Panc1 (cell line): Measurements from ENCODE around the gene FRMD1. TPM values are rescaled to one million over a fixed set of nuclear protein-coding genes. Genes with fewer than 3 reads are reported as not detected.

Experiments
- ATAC-seq: fragments of 200-7000 bp; cut with Tn5 transposase; 2 replicates; pipeline ENCODE4 v1.9.1; 2020; ENCODE audit warnings: mild to moderate bottlenecking, moderate library complexity
- BruUV-seq: library from RNA; stranded (reverse); fragments of 400-500 nt; replicated peaks from 2 replicates; lab custom pipeline; 2021; lab: Mats Ljungman, UMichigan
- CTCF ChIA-PET: fragments of 300-600 bp; sonication (Branson Sonifier 250); formaldehyde crosslinking; loops from one replicate; lab custom pipeline; 2022; ENCODE audit warnings: antibody characterized with exemption; lab: Charles Lee
- POLR2A ChIA-PET: fragments of 300-600 bp; sonication (Branson Sonifier 250); formaldehyde crosslinking; loops from one replicate; lab custom pipeline; 2022; ENCODE audit warnings: antibody characterized with exemption; lab: Charles Lee
- DNase-seq: peaks from one replicate; pipeline ENCODE4 v3.0.0-alpha.2; 2010; ENCODE audit warnings: low read depth, low spot score
- H3K27ac ChIP-seq: 2 replicates; pipeline ENCODE4 v1.5.1; 2011; ENCODE audit warnings: mild to moderate bottlenecking, low read length, inconsistent platforms
- H3K27me3 ChIP-seq: fragments of 200-500 bp; sonication (Bioruptor generic); 2 replicates; pipeline ENCODE4 v1.6.0; 2014; ENCODE audit warnings: low read length, inconsistent platforms; ENCODE audit not compliant: control insufficient read depth, insufficient read depth
- H3K36me3 ChIP-seq: fragments of 200-500 bp; sonication (Bioruptor generic); 2 replicates; pipeline ENCODE4 v1.5.1; 2014; ENCODE audit warnings: inconsistent platforms, mild to moderate bottlenecking, low read length, moderate library complexity; ENCODE audit not compliant: control insufficient read depth, insufficient read depth
- H3K4me1 ChIP-seq: 2 replicates; pipeline ENCODE4 v1.5.1; 2011; ENCODE audit warnings: inconsistent platforms, mild to moderate bottlenecking, low read length, moderate library complexity; ENCODE audit not compliant: control insufficient read depth, insufficient read depth
- H3K4me3 ChIP-seq, 2 experiments: 2 replicates each; pipeline ENCODE4 v1.5.1; 2011 to 2012; ENCODE audit warnings: low read depth in 2 of 2, low read length in 2 of 2, mild to moderate bottlenecking in 2 of 2, inconsistent platforms in 1 of 2, moderate library complexity in 1 of 2
- H3K9me3 ChIP-seq: fragments of 200-500 bp; sonication (Bioruptor generic); 2 replicates; pipeline ENCODE4 v1.5.1; 2014; ENCODE audit warnings: low read depth, mild to moderate bottlenecking, inconsistent platforms, low read length, moderate library complexity; ENCODE audit not compliant: control insufficient read depth, insufficient read depth
- POLR2AphosphoS5 ChIP-seq: IDR thresholded peaks from 2 replicates; pipeline ENCODE4 v1.6.1; 2012; ENCODE audit warnings: mild to moderate bottlenecking, low read depth, low read length, moderate library complexity
- SIN3A ChIP-seq: IDR thresholded peaks from 2 replicates; pipeline ENCODE4 v1.6.1; 2012; ENCODE audit warnings: low read depth, mild to moderate bottlenecking, low read length, moderate library complexity, borderline replicate concordance; ENCODE audit not compliant: insufficient read depth
- TCF7L2 ChIP-seq: IDR thresholded peaks from 2 replicates; pipeline ENCODE4 v1.6.1; 2011; ENCODE audit warnings: mild to moderate bottlenecking, low read depth, low read length, inconsistent platforms
- in situ Hi-C: cut with HindIII; loops from 2 replicates; pipeline ENCODE4 v1.10.0; 2016; ENCODE audit warnings: low sequenced_read_pairs, low pct_unique_long_range_greater_than_20kb
- intact Hi-C: fragments of 100-400 bp; cut with micrococcal nuclease; formaldehyde crosslinking; loops from one replicate; pipeline ENCODE4 v1.10.0; 2022; ENCODE audit not compliant: unreplicated experiment
- total RNA-seq: library from RNA; stranded (reverse); gene quantifications from one replicate; pipeline ENCODE4 v1.2.1, GENCODE V29; 2021; ENCODE audit not compliant: unreplicated experiment
- TF ChIP-seq, protein P1 (sequence below): fragments of 450-650 bp; IDR thresholded peaks from 2 replicates; pipeline ENCODE4 v1.5.1; 2017; ENCODE audit warnings: mild to moderate bottlenecking
- TF ChIP-seq, protein P2 (sequence below), 2 experiments: IDR thresholded peaks; 2 replicates each; pipeline ENCODE4 v1.6.1; 2011 to 2012; ENCODE audit warnings: low read depth in 2 of 2, control low read depth in 1 of 2, low read length in 1 of 2, mild to moderate bottlenecking in 1 of 2, moderate library complexity in 1 of 2; ENCODE audit not compliant: insufficient read depth in 1 of 2

The FRMD1 gene
- total RNA-seq, 1 experiment from 2014 or later: 0.15 TPM

DNA sequence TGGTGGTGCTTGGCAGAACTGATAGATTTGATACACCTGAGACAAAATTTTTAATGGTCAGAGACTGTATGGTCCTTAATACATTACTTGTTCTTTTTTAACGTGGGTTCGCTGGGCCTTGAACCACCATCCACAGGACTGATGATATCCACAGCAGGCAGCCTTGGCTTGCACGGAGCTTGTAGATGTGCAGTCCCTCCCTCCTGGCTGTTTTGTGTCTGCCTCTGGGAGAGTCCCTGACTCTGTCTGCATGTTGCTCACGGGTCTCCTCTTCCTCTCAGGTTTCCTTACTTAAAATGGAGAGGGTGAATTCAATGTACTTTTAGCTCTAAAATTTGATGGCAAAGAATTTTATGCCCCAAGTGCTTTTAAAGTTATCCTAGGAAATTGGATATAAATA lies 64.0 kb downstream of the FRMD1 start:
- ChIA-PET CTCF (no interaction called here), POLR2A (interaction anchor here (0.6 kb wide), 1 partner anchor 18 kb away, joined by 5 read pairs; no protein-coding TSS in a partner anchor)
- BruUV-seq: no TSS peak
- DNase-seq (no peak), ATAC-seq (no peak)
- no peaks in the 10 kb centered on the region for H3K27me3 ChIP-seq
- in situ Hi-C loops: no loop called here
- intact Hi-C loops: no loop called here
- H3K4me3 ChIP-seq: no peak overlapping the region
- H3K9me3 ChIP-seq: peaks cover 20% of the 10 kb centered on the region
- no peaks in the 10 kb centered on the region for H3K36me3 ChIP-seq
- no peaks in the 10 kb centered on the region for H3K4me1 ChIP-seq
- no peak overlapping the region for H3K27ac ChIP-seq
- TF ChIP-seq SIN3A: no peak
- TF ChIP-seq, protein P1, sequence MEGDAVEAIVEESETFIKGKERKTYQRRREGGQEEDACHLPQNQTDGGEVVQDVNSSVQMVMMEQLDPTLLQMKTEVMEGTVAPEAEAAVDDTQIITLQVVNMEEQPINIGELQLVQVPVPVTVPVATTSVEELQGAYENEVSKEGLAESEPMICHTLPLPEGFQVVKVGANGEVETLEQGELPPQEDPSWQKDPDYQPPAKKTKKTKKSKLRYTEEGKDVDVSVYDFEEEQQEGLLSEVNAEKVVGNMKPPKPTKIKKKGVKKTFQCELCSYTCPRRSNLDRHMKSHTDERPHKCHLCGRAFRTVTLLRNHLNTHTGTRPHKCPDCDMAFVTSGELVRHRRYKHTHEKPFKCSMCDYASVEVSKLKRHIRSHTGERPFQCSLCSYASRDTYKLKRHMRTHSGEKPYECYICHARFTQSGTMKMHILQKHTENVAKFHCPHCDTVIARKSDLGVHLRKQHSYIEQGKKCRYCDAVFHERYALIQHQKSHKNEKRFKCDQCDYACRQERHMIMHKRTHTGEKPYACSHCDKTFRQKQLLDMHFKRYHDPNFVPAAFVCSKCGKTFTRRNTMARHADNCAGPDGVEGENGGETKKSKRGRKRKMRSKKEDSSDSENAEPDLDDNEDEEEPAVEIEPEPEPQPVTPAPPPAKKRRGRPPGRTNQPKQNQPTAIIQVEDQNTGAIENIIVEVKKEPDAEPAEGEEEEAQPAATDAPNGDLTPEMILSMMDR: no peak
- no peak for TF ChIP-seq TCF7L2
- TF ChIP-seq POLR2AphosphoS5: no peak

DNA sequence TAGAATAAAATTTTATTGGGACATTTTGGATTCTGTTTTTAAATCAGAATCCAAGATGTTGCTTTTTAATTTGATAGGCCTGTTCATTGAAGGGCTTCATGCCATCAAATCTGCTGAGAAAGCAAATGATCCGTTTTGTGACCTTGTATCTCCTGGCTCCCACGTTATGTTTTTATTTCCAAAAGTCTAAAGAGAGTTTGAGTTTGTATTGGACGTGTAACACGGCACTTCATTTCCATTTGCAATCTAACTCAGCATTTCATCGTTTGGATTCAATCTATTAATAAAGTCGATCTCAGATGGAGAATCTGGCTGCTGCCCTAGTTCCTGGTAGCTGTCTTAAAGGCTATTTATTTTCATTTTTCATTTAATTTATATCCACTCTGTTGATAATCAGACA lies 64.6 kb downstream of the FRMD1 start:
- H3K27ac ChIP-seq: no peak overlapping the region
- no peaks in the 10 kb centered on the region for H3K4me1 ChIP-seq
- peaks cover 20% of the 10 kb centered on the region for H3K9me3 ChIP-seq
- ATAC-seq (no peak), DNase-seq (no peak)
- POLR2A ChIA-PET: interaction anchor here (0.6 kb wide), 1 partner anchor 19 kb away, joined by 5 read pairs; no protein-coding TSS in a partner anchor
- H3K4me3 ChIP-seq: no peak overlapping the region
- no peaks in the 10 kb centered on the region for H3K27me3 ChIP-seq
- H3K36me3 ChIP-seq: no peaks in the 10 kb centered on the region
- intact Hi-C loops: no loop called here
- TF ChIP-seq, protein P2, sequence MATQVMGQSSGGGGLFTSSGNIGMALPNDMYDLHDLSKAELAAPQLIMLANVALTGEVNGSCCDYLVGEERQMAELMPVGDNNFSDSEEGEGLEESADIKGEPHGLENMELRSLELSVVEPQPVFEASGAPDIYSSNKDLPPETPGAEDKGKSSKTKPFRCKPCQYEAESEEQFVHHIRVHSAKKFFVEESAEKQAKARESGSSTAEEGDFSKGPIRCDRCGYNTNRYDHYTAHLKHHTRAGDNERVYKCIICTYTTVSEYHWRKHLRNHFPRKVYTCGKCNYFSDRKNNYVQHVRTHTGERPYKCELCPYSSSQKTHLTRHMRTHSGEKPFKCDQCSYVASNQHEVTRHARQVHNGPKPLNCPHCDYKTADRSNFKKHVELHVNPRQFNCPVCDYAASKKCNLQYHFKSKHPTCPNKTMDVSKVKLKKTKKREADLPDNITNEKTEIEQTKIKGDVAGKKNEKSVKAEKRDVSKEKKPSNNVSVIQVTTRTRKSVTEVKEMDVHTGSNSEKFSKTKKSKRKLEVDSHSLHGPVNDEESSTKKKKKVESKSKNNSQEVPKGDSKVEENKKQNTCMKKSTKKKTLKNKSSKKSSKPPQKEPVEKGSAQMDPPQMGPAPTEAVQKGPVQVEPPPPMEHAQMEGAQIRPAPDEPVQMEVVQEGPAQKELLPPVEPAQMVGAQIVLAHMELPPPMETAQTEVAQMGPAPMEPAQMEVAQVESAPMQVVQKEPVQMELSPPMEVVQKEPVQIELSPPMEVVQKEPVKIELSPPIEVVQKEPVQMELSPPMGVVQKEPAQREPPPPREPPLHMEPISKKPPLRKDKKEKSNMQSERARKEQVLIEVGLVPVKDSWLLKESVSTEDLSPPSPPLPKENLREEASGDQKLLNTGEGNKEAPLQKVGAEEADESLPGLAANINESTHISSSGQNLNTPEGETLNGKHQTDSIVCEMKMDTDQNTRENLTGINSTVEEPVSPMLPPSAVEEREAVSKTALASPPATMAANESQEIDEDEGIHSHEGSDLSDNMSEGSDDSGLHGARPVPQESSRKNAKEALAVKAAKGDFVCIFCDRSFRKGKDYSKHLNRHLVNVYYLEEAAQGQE (IDR thresholded peaks at IDR 0.05; ENCODE audit: insufficient read depth in 1 of 2, low read depth in 2 of 2, low read length in 1 of 2): no peak
- TF ChIP-seq TCF7L2 (no peak), SIN3A (no peak), POLR2AphosphoS5 (no peak)
- TF ChIP-seq, protein P1: no peak
- BruUV-seq: no TSS peak
- CTCF ChIA-PET: no interaction called here
- in situ Hi-C loops: no loop called here
